Lower leg skin (tissue), 3 donors: ENCODE data around the gene SLFN14.

Source experiments
- POLR2A ChIP-seq, 2 donors: fragments of 450-650 bp; IDR thresholded peaks; one replicate each; pipeline ENCODE4 v1.6.1; 2016 to 2017; ENCODE audit warnings: antibody characterized with exemption in 2 of 2, mild to moderate bottlenecking in 1 of 2, moderate library complexity in 1 of 2
- TF ChIP-seq, protein P1 (sequence below), 3 donors: fragments of 450-650 bp; IDR thresholded peaks; one replicate each; pipeline ENCODE4 v1.5.1; 2016; ENCODE audit warnings: antibody characterized with exemption in 3 of 3, mild to moderate bottlenecking in 3 of 3, moderate library complexity in 2 of 3

DNA sequence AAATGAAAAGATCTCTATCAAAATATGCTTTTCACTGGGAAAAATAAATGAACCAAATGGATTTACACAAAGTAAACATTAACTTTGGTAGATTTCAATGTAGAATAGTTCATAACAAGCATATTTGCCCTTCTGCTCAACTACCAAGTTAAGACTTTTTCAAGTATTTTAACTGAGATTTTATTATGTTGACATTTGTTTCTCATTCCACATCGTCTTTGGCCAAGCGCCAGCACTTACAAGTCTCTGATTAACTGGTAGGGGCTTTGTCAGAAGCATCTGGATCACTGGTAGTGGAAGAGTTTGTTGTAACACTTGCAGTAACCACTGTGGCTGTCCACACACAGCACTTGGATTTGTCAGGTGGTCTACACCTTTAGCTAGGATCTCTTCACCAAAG is 46.1 kb downstream of the SLFN14 start:
- no peak for TF ChIP-seq POLR2A (IDR thresholded peaks at IDR 0.05)
- TF ChIP-seq, protein P1, sequence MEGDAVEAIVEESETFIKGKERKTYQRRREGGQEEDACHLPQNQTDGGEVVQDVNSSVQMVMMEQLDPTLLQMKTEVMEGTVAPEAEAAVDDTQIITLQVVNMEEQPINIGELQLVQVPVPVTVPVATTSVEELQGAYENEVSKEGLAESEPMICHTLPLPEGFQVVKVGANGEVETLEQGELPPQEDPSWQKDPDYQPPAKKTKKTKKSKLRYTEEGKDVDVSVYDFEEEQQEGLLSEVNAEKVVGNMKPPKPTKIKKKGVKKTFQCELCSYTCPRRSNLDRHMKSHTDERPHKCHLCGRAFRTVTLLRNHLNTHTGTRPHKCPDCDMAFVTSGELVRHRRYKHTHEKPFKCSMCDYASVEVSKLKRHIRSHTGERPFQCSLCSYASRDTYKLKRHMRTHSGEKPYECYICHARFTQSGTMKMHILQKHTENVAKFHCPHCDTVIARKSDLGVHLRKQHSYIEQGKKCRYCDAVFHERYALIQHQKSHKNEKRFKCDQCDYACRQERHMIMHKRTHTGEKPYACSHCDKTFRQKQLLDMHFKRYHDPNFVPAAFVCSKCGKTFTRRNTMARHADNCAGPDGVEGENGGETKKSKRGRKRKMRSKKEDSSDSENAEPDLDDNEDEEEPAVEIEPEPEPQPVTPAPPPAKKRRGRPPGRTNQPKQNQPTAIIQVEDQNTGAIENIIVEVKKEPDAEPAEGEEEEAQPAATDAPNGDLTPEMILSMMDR (IDR thresholded peaks at IDR 0.05), result no peak
